ENCODE results near the gene AIPL1.

Gene AIPL1

DNA sequence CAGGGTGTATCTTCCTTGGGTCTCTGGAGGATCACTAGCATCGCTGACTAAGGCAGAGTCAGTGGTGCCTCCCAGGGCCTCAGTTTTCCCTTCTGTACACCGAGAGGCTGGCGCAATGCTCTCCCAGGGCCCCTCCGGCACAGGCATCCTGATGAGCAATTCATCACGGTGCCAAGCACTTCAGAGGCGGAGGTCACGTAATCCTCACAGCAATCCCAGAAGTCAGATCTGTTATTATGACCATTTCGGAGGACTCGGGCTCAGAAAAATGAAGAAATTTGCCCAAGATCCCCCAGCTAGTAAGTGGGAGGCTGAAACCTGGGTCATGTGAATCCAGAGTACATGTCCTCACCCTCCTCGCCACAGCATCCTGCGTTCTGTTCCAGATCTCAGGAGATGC is 46.5 kb downstream of the AIPL1 start:
- peaks cover 0 to 4% of the 10 kb centered on the region in 2 donors for H3K27me3 ChIP-seq (ENCODE audit: control insufficient read depth in 1 of 2, insufficient read depth in 2 of 2, low read length in 2 of 2)
- H3K9me3 ChIP-seq (ENCODE audit: control insufficient read depth in 1 of 2, low read length in 2 of 2), result no peaks in the 10 kb centered on the region
- peaks cover 4 to 7% of the 10 kb centered on the region in 2 donors for H3K4me1 ChIP-seq (ENCODE audit: control insufficient read depth in 1 of 2, insufficient read depth in 2 of 2, low read length in 2 of 2)
- no peaks in the 10 kb centered on the region for H3K36me3 ChIP-seq (ENCODE audit: control insufficient read depth in 1 of 2, insufficient read depth in 2 of 2, low read length in 2 of 2)
- no peak overlapping the region for H3K4me3 ChIP-seq (ENCODE audit: low read depth in 1 of 2, low read length in 2 of 2)
- H3K27ac ChIP-seq (ENCODE audit: low read depth, low read length), result no peak overlapping the region
- H3K9ac ChIP-seq (ENCODE audit: low read depth in 1 of 2, low read length in 2 of 2), result no peak overlapping the region

DNA sequence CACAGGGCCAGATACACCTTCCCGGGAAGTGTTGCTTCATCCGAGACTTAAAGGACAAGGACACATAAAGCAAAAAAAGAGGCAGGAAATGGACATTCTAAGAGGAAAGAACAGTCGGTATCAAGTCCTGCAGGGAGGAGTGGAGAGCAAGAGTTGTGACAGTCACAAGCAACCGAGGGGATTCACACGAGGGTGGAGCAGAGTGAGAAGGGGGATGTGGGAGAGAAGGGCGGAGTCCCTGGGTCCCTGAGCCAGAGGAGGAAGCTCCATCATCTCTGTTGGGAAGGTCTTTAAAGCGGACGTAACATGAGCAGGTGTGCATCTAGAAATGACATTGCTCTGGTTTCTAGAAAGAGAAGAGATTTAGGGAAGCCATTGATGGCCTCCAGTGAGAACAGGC is 47.1 kb downstream of the AIPL1 start:
- peaks cover 0 to 4% of the 10 kb centered on the region in 2 donors for H3K27me3 ChIP-seq (ENCODE audit: control insufficient read depth in 1 of 2, insufficient read depth in 2 of 2, low read length in 2 of 2)
- H3K36me3 ChIP-seq (ENCODE audit: control insufficient read depth in 1 of 2, insufficient read depth in 2 of 2, low read length in 2 of 2), result no peaks in the 10 kb centered on the region
- peaks cover 2 to 4% of the 10 kb centered on the region in 2 donors for H3K4me1 ChIP-seq (ENCODE audit: control insufficient read depth in 1 of 2, insufficient read depth in 2 of 2, low read length in 2 of 2)
- H3K4me3 ChIP-seq (ENCODE audit: low read depth in 1 of 2, low read length in 2 of 2), result no peak overlapping the region
- no peaks in the 10 kb centered on the region for H3K9me3 ChIP-seq (ENCODE audit: control insufficient read depth in 1 of 2, low read length in 2 of 2)
- no peak overlapping the region for H3K27ac ChIP-seq (ENCODE audit: low read depth, low read length)
- H3K9ac ChIP-seq (ENCODE audit: low read depth in 1 of 2, low read length in 2 of 2), result no peak overlapping the region

DNA sequence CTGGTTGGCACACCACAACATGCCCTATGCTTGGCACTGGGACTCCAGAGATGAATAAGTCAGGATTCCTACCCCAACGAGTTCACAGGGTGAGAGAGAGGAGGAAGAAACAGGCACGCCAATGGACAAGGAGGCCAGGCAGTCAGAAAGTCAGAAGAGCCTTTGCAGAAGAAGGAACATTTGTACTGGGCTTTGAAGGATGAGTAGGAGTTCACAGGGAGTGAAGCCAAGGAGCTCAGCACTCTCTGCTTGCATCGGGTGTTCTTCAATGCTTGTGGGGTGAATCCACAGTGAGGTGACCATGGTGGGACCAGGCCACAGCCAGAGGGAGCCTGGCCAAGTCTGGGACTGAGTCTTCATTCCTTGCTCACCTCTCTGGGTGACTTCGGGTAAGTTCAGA is 47.5 kb downstream of the AIPL1 start:
- Histone ChIP-seq H3K9ac (ENCODE audit: low read depth in 1 of 2, low read length in 2 of 2) (no peak overlapping the region), H3K27me3 (ENCODE audit: control insufficient read depth in 1 of 2, insufficient read depth in 2 of 2, low read length in 2 of 2) (peaks cover 0 to under 1% of the 10 kb centered on the region in 2 donors), H3K36me3 (ENCODE audit: control insufficient read depth in 1 of 2, insufficient read depth in 2 of 2, low read length in 2 of 2) (no peaks in the 10 kb centered on the region)

DNA sequence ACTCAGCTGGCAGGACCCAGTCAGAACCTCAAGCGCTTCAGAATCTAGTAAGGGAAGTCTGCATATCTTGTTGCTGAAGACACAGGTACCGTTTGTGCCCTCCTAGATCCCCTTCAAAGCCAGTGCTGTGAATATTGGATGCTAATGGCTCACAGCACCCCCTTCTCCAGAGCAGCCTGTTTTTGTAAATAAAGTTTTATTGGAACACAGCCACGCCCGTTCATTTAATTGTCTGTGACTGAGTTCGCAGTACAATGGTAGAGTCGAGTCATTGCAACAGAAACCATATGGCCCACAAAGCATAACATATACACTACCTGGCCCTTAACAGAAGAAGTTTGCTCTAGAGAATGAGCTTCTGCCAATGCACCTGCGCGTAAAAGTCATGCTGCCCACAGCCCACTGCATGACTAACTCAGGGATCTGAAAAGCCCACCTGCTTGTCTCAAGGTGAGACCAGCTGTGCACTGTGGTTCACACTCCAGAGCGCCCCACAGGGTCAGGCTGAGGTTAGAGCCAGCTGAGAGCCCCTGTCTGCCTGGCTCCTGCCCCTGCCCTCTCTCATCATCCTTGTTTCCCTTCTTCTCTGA is 48.8 kb downstream of the AIPL1 start:
- Histone ChIP-seq H3K36me3 (ENCODE audit: control insufficient read depth in 1 of 2, insufficient read depth in 2 of 2, low read length in 2 of 2) (no peaks in the 10 kb centered on the region), H3K9ac (ENCODE audit: low read depth in 1 of 2, low read length in 2 of 2) (no peak overlapping the region), H3K9me3 (ENCODE audit: control insufficient read depth in 1 of 2, low read length in 2 of 2) (no peaks in the 10 kb centered on the region), H3K4me1 (ENCODE audit: control insufficient read depth in 1 of 2, insufficient read depth in 2 of 2, low read length in 2 of 2) (no peaks in the 10 kb centered on the region), H3K4me3 (ENCODE audit: low read depth in 1 of 2, low read length in 2 of 2) (no peak overlapping the region), H3K27ac (ENCODE audit: low read depth, low read length) (no peak overlapping the region), H3K27me3 (ENCODE audit: control insufficient read depth in 1 of 2, insufficient read depth in 2 of 2, low read length in 2 of 2) (no peaks in the 10 kb centered on the region)

More for the DNA sequence above, 47.5 kb downstream of the AIPL1 start:
- H3K4me3 ChIP-seq (ENCODE audit: low read depth in 1 of 2, low read length in 2 of 2), result no peak overlapping the region
- H3K9me3 ChIP-seq (ENCODE audit: control insufficient read depth in 1 of 2, low read length in 2 of 2), result no peaks in the 10 kb centered on the region
- H3K27ac ChIP-seq (ENCODE audit: low read depth, low read length), result no peak overlapping the region
- H3K4me1 ChIP-seq (ENCODE audit: control insufficient read depth in 1 of 2, insufficient read depth in 2 of 2, low read length in 2 of 2), result peaks cover 0 to under 1% of the 10 kb centered on the region in 2 donors

DNA sequence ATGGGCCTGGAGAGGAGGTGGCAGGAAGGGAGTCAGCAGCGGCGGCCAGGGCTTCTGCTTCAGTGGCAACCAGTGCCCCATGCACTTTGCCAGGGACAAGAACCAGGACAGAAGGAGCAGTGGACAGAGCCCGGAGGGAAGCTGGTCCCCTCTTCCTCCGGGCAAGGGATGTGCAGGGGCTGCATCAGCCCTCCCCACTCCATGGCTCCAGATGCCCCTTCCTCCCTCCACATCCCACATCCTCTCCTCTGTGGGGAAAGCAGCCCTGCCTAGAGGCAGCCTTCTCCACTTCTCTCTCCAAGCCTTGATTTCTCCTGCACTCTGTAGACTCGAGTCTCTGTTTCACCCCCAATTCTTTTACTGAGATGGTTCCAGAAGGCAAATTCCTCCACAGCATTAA is 50.4 kb downstream of the AIPL1 start:
- H3K4me3 ChIP-seq (ENCODE audit: low read depth in 1 of 2, low read length in 2 of 2), result no peak overlapping the region

DNA sequence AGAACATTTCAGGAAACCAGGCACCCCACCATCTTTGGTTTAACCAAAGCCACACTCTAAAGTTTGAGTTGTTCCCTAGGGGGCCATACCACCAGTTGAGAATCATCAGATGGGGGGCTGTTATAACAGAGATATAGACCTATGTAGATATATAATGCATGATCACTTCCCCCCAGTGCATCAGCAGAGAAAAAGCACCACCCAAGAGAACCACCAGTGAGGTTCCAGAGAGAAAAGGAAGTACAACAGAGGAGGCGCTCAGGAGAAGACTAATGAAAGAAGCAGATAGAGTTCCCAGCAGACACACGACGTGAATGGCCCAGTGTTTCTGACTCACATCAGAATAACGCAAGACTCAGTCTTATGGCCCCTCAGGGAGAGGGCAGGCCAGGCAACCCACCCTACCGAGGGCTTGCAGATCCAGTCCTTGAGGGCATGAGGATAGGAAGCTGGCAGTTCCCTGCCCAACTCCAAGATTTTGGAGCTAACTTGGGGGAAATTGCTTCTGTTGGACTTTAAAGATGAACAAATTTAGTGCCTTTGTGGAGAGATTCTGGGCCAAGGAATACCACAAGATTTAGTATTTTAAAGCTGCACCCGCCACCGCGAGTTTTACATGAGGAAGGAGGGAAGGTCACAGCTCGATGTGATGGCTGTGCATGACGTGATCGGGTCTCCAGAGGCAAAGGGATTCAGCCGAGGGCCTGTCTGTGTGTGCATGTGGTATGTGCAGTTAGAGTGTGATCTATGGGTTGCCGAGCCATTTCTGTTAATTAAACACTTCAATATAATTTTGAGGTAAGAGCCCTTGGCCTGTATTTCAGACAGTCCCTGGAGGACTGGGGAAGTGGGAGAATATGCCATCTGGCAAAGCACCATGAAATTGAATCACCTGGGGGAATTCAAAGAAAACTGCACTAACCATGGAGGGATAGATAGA is 53.1 kb downstream of the AIPL1 start:
- Histone ChIP-seq H3K9me3 (ENCODE audit: control insufficient read depth in 1 of 2, low read length in 2 of 2) (no peaks in the 10 kb centered on the region), H3K27me3 (ENCODE audit: control insufficient read depth in 1 of 2, insufficient read depth in 2 of 2, low read length in 2 of 2) (no peaks in the 10 kb centered on the region), H3K4me3 (ENCODE audit: low read depth in 1 of 2, low read length in 2 of 2) (no peak overlapping the region), H3K4me1 (ENCODE audit: control insufficient read depth in 1 of 2, insufficient read depth in 2 of 2, low read length in 2 of 2) (no peaks in the 10 kb centered on the region), H3K27ac (ENCODE audit: low read depth, low read length) (no peak overlapping the region), H3K9ac (ENCODE audit: low read depth in 1 of 2, low read length in 2 of 2) (no peak overlapping the region), H3K36me3 (ENCODE audit: control insufficient read depth in 1 of 2, insufficient read depth in 2 of 2, low read length in 2 of 2) (no peaks in the 10 kb centered on the region)

More for the DNA sequence above, 50.4 kb downstream of the AIPL1 start:
- Histone ChIP-seq H3K4me1 (ENCODE audit: control insufficient read depth in 1 of 2, insufficient read depth in 2 of 2, low read length in 2 of 2) (no peaks in the 10 kb centered on the region), H3K9ac (ENCODE audit: low read depth in 1 of 2, low read length in 2 of 2) (no peak overlapping the region), H3K36me3 (ENCODE audit: control insufficient read depth in 1 of 2, insufficient read depth in 2 of 2, low read length in 2 of 2) (no peaks in the 10 kb centered on the region), H3K27me3 (ENCODE audit: control insufficient read depth in 1 of 2, insufficient read depth in 2 of 2, low read length in 2 of 2) (no peaks in the 10 kb centered on the region), H3K27ac (ENCODE audit: low read depth, low read length) (no peak overlapping the region), H3K9me3 (ENCODE audit: control insufficient read depth in 1 of 2, low read length in 2 of 2) (no peaks in the 10 kb centered on the region)

DNA sequence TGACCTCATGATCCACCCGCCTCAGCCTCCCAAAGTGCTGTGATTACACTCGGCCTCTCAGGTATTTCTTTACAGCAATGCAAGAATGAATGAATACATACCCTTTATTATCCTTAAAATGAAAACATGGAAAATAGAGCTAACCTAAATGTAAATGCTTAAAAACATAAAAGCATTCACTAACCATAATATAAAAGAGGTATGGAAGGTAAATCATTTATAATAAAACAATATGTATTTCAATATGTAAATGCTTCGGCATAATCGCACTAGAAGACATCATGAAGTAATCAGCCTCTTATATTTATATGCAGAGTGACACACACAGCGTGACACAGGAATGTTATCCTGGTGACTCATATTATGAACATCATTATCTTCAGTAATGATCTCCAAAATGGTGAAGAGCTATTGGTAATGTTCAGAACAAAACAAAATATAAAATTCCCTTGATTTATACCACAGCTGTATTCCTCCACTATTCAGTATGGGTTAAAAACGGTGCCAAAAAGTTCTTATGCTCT is 53.9 kb downstream of the AIPL1 start:
- no peak overlapping the region for H3K4me3 ChIP-seq (ENCODE audit: low read depth in 1 of 2, low read length in 2 of 2)
- H3K4me1 ChIP-seq (ENCODE audit: control insufficient read depth in 1 of 2, insufficient read depth in 2 of 2, low read length in 2 of 2), result no peaks in the 10 kb centered on the region
- no peak overlapping the region for H3K9ac ChIP-seq (ENCODE audit: low read depth in 1 of 2, low read length in 2 of 2)
- no peak overlapping the region for H3K27ac ChIP-seq (ENCODE audit: low read depth, low read length)
- H3K27me3 ChIP-seq (ENCODE audit: control insufficient read depth in 1 of 2, insufficient read depth in 2 of 2, low read length in 2 of 2), result no peaks in the 10 kb centered on the region
- no peaks in the 10 kb centered on the region for H3K36me3 ChIP-seq (ENCODE audit: control insufficient read depth in 1 of 2, insufficient read depth in 2 of 2, low read length in 2 of 2)
- no peaks in the 10 kb centered on the region for H3K9me3 ChIP-seq (ENCODE audit: control insufficient read depth in 1 of 2, low read length in 2 of 2)

DNA sequence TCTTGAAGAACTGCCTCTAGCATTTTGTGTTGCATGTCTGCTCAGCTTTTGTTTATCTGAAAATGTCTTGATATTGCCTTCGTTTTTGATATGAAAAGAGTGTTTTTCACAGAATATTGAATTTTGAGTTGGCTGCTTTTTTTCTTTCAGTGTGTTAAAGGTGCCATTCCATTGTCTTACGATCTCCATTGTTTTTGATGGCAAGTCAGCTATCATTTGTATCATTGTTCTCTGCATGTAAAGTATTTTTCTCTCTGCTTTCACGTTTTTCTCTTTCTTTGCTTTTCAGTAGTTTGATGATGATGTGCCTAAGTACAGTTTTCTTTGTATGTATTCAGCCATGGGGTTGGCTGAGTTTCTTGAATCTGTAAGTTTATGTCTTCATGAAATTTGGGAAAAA is 57.0 kb downstream of the AIPL1 start:
- Histone ChIP-seq H3K9me3 (ENCODE audit: control insufficient read depth in 1 of 2, low read length in 2 of 2) (no peaks in the 10 kb centered on the region), H3K9ac (ENCODE audit: low read depth in 1 of 2, low read length in 2 of 2) (no peak overlapping the region), H3K27ac (ENCODE audit: low read depth, low read length) (no peak overlapping the region), H3K36me3 (ENCODE audit: control insufficient read depth in 1 of 2, insufficient read depth in 2 of 2, low read length in 2 of 2) (no peaks in the 10 kb centered on the region), H3K4me1 (ENCODE audit: control insufficient read depth in 1 of 2, insufficient read depth in 2 of 2, low read length in 2 of 2) (no peaks in the 10 kb centered on the region), H3K4me3 (ENCODE audit: low read depth in 1 of 2, low read length in 2 of 2) (no peak overlapping the region), H3K27me3 (ENCODE audit: control insufficient read depth in 1 of 2, insufficient read depth in 2 of 2, low read length in 2 of 2) (peaks cover 4 to 5% of the 10 kb centered on the region in 2 donors)

DNA sequence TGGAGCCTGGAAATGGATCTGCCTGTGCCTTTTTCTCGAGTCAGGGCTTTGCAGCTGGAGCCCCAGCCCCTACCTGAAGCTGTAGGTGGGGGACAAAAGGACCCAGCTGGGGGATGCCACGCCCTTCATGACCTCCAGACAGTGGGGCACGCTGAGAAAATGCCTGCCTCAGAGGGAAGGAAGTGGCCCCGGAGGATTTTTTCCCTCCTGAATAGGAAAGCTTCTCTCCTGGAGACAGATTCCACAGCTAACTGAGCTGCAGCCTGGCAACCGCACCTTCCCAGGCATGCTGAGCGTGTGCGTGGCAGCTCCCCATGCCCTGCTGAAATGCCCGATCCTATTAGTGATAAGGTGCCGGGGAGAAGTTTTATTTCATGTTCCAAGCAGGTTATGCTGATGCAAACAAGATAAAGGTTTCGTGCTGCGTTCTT is 58.0 kb downstream of the AIPL1 start:
- H3K9ac ChIP-seq (ENCODE audit: low read depth in 1 of 2, low read length in 2 of 2), result no peak overlapping the region
- H3K4me3 ChIP-seq (ENCODE audit: low read depth in 1 of 2, low read length in 2 of 2), result no peak overlapping the region
- no peaks in the 10 kb centered on the region for H3K4me1 ChIP-seq (ENCODE audit: control insufficient read depth in 1 of 2, insufficient read depth in 2 of 2, low read length in 2 of 2)
- H3K9me3 ChIP-seq (ENCODE audit: control insufficient read depth in 1 of 2, low read length in 2 of 2), result no peaks in the 10 kb centered on the region
- H3K27me3 ChIP-seq (ENCODE audit: control insufficient read depth in 1 of 2, insufficient read depth in 2 of 2, low read length in 2 of 2), result peaks cover 4 to 5% of the 10 kb centered on the region in 2 donors
- H3K36me3 ChIP-seq (ENCODE audit: control insufficient read depth in 1 of 2, insufficient read depth in 2 of 2, low read length in 2 of 2), result no peaks in the 10 kb centered on the region
- H3K27ac ChIP-seq (ENCODE audit: low read depth, low read length), result no peak overlapping the region

DNA sequence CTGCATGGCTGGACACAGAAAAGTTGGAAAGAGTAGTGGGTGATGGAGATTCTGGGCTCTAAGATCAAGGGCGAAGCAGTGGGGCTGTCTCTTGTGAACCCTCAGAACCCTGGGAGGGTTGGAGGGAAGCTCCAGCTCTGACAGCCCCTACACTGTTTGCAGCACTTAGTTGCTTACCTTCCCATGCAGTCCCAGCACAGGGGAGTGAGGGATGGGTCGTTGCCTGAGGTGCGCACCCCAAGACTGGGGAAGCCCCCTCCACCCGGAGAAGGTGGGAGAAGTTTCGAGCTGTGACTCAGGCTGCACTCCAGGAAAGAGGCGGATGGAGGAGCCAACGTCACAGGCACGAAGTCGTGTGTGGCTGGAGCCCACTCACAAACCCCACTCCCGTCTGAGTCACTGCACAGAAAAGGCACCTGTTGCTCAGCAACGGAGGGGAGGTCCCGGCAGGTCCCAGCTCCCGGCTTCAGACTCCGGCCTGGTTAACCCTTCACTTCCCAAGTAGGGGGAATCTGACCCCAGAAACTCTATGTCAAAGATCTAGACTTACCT is 60.1 kb downstream of the AIPL1 start:
- H3K4me1 ChIP-seq (ENCODE audit: control insufficient read depth in 1 of 2, insufficient read depth in 2 of 2, low read length in 2 of 2), result no peaks in the 10 kb centered on the region

More for the DNA sequence above, 60.1 kb downstream of the AIPL1 start:
- no peaks in the 10 kb centered on the region for H3K9me3 ChIP-seq (ENCODE audit: control insufficient read depth in 1 of 2, low read length in 2 of 2)
- peaks cover 4 to 5% of the 10 kb centered on the region in 2 donors for H3K27me3 ChIP-seq (ENCODE audit: control insufficient read depth in 1 of 2, insufficient read depth in 2 of 2, low read length in 2 of 2)
- H3K27ac ChIP-seq (ENCODE audit: low read depth, low read length), result no peak overlapping the region
- H3K9ac ChIP-seq (ENCODE audit: low read depth in 1 of 2, low read length in 2 of 2), result no peak overlapping the region
- H3K36me3 ChIP-seq (ENCODE audit: control insufficient read depth in 1 of 2, insufficient read depth in 2 of 2, low read length in 2 of 2), result no peaks in the 10 kb centered on the region
- H3K4me3 ChIP-seq (ENCODE audit: low read depth in 1 of 2, low read length in 2 of 2), result no peak overlapping the region
